Astrocyte of the spinal cord (primary cell): ENCODE measurements around the gene NUP214.

Source experiments
- DNase-seq: peaks from one replicate; pipeline ENCODE4 v3.0.0; 2011; ENCODE audit warnings: low read depth, low spot score
- H3K4me3 ChIP-seq: 2 replicates; pipeline ENCODE4 v1.5.1; 2011; ENCODE audit warnings: low read depth, mild to moderate bottlenecking, low read length, moderate library complexity
- CTCF ChIP-seq: IDR thresholded peaks from 2 replicates; pipeline ENCODE4 v1.5.1; 2012; ENCODE audit warnings: low read depth, mild to moderate bottlenecking, low read length, inconsistent platforms
- in situ Hi-C: cut with HindIII; loops from 2 replicates; pipeline ENCODE4 v1.10.0; 2017; ENCODE audit warnings: low sequenced_read_pairs

NUP214 gene

GRCh38 chr9:131125288-131126058, at the start of gene NUP214:
Gene NUP214 (plus strand): TSS chr9:131125586. CDS start chr9:131125705, 119 bp downstream.
- in situ Hi-C loops: no loop called here
- peak within 1 kb of the TSS; percentile 98 for H3K4me3 ChIP-seq
- peak; percentile 98 for DNase-seq
- no peak for TF ChIP-seq CTCF

- TF ChIP-seq CTCF: no peak
- no peak overlapping the region for H3K4me3 ChIP-seq
- in situ Hi-C loops: no loop called here
- DNase-seq: no peak
Observed at GRCh38 chr9:131076347-131077195, 48.8 kb upstream of the NUP214 start.

- no peak for TF ChIP-seq CTCF
- no peak for DNase-seq
- in situ Hi-C loops: no loop called here
- H3K4me3 ChIP-seq: no peak overlapping the region
Observed at GRCh38 chr9:131078427-131079366, 46.7 kb upstream of the NUP214 start.

GRCh38 chr9:131080589-131080988, 44.8 kb upstream of the NUP214 start:
- TF ChIP-seq CTCF: no peak
- in situ Hi-C loops: no loop called here
- H3K4me3 ChIP-seq: no peak overlapping the region
- no peak for DNase-seq

GRCh38 chr9:131081868-131082267, 43.5 kb upstream of the NUP214 start:
- in situ Hi-C loops: no loop called here
- no peak overlapping the region for H3K4me3 ChIP-seq
- no peak for DNase-seq
- no peak for TF ChIP-seq CTCF
